DMS153 treated with DMSO at 0.1 percent for 48 hours (cell line): ENCODE results near the gene ATE1.
"Not testable (repeated sequence)": the region's sequence is repeated elsewhere in the genome, so short reads cannot be mapped to it uniquely, and the experiment has no call there.

Experiments used
- DNase-seq: peaks from one replicate; lab custom pipeline; 2025; ENCODE audit not compliant: unreplicated experiment; lab: John Stamatoyannopoulos, UW

The ATE1 gene

GRCh38 chr10:121699703-121700102 lies 228.1 kb downstream of the ATE1 start:
- not testable (repeated sequence) for DNase-seq

GRCh38 chr10:121698902-121699301 lies 228.9 kb downstream of the ATE1 start:
- no peak for DNase-seq

GRCh38 chr10:121698336-121698735 lies 229.5 kb downstream of the ATE1 start:
- no peak for DNase-seq

- peak; percentile 1 for DNase-seq
Observed at GRCh38 chr10:121696854-121697253, 231.0 kb downstream of the ATE1 start.

- DNase-seq = no peak
Observed at GRCh38 chr10:121695731-121696464, 231.9 kb downstream of the ATE1 start.

- no peak for DNase-seq
Observed at GRCh38 chr10:121694966-121695643, 232.7 kb downstream of the ATE1 start.

- DNase-seq = no peak
Observed at GRCh38 chr10:121694327-121694965, 233.4 kb downstream of the ATE1 start.

GRCh38 chr10:121692626-121693025 lies 235.2 kb downstream of the ATE1 start:
- DNase-seq = no peak

GRCh38 chr10:121690970-121691369 lies 236.9 kb downstream of the ATE1 start:
- DNase-seq = no peak
